T-helper 1 cell treated with Interleukin-12 subunit alpha and Interleukin-12 subunit beta and Interleukin-4 antibody, amounts not matched to agents 30 ng/mL and 1 ng/mL, for 36 hours (primary cell): Measurements from ENCODE around the gene FGF1. TPM values are rescaled to one million over a fixed set of nuclear protein-coding genes. Genes with fewer than 3 reads are reported as not detected.

Experiments
- intact Hi-C: fragments of 100-400 bp; cut with micrococcal nuclease; formaldehyde crosslinking; loops from one replicate; pipeline ENCODE4 v1.15.1; 2024
- total RNA-seq: library from RNA; stranded (reverse); gene quantifications from 2 replicates; pipeline ENCODE4 v1.2.3, GENCODE V29; 2022

Gene FGF1
- total RNA-seq, 1 donor from 2014 or later, result not detected

- intact Hi-C loops, result no loop called here
Observed at GRCh38 chr5:142645456-142645855, 40.4 kb downstream of the FGF1 start.

- intact Hi-C loops, result no loop called here
Observed at GRCh38 chr5:142644640-142645361, 41.1 kb downstream of the FGF1 start.

- intact Hi-C loops, result no loop called here
Observed at GRCh38 chr5:142644127-142644526, 41.8 kb downstream of the FGF1 start.

- intact Hi-C loops, result no loop called here
Observed at GRCh38 chr5:142643634-142644033, 42.3 kb downstream of the FGF1 start.

- intact Hi-C loops, result no loop called here
Observed at GRCh38 chr5:142642427-142642826, 43.5 kb downstream of the FGF1 start.

- intact Hi-C loops, result no loop called here
Observed at GRCh38 chr5:142641711-142642110, 44.2 kb downstream of the FGF1 start.

- intact Hi-C loops, result no loop called here
Observed at GRCh38 chr5:142640316-142641005, 45.4 kb downstream of the FGF1 start.

GRCh38 chr5:142639455-142639854 lies 46.4 kb downstream of the FGF1 start:
- intact Hi-C loops, result no loop called here

GRCh38 chr5:142637871-142638270 lies 48.0 kb downstream of the FGF1 start:
- intact Hi-C loops, result no loop called here

GRCh38 chr5:142636698-142637324 lies 49.1 kb downstream of the FGF1 start:
- intact Hi-C loops, result no loop called here

GRCh38 chr5:142636093-142636492 lies 49.8 kb downstream of the FGF1 start:
- intact Hi-C loops, result no loop called here

GRCh38 chr5:142634216-142635011 lies 51.5 kb downstream of the FGF1 start:
- intact Hi-C loops, result no loop called here

- intact Hi-C loops, result no loop called here
Observed at GRCh38 chr5:142630927-142631539, 54.9 kb downstream of the FGF1 start.

GRCh38 chr5:142627383-142628217 lies 58.3 kb downstream of the FGF1 start:
- intact Hi-C loops, result no loop called here

GRCh38 chr5:142626786-142627185 lies 59.1 kb downstream of the FGF1 start:
- intact Hi-C loops, result no loop called here

GRCh38 chr5:142626099-142626498 lies 59.8 kb downstream of the FGF1 start:
- intact Hi-C loops, result no loop called here

GRCh38 chr5:142621227-142621626 lies 64.7 kb downstream of the FGF1 start:
- intact Hi-C loops, result no loop called here

GRCh38 chr5:142619815-142620214 lies 66.1 kb downstream of the FGF1 start:
- intact Hi-C loops, result no loop called here

- intact Hi-C loops, result no loop called here
Observed at GRCh38 chr5:142618130-142618523, 67.8 kb downstream of the FGF1 start.

GRCh38 chr5:142617416-142618129 lies 68.3 kb downstream of the FGF1 start:
- intact Hi-C loops, result no loop called here
